ENCODE data around the gene SLC6A9. TPM values are rescaled to one million over a fixed set of nuclear protein-coding genes. Genes with fewer than 3 reads are reported as not detected.
A peak's percentile ranks its signal among the peaks of the same experiment; 100 is the strongest.

SLC6A9 gene
- total RNA-seq, 2 experiments from 2014 or later: 8.2 to 21.8 TPM

DNA sequence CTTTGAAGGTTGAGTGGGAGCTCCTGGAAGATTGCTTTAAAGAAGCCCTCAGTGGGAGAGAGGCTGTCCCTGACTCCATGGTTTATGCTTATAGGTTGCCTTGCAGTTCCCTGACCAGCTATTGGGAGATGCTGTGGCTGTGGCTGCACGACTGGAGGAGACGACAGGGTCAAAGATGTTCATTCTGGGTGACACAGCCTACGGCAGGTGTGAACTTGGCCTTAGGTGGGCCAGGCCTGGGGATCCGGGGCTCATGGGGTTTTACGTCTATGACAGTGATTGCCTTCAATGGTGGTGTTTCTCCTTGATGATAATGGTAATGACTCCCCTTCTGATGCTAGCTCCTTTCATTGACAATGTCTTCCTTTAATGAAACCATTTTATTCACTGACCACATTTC, 60.8 kb downstream of the SLC6A9 start:
- intact Hi-C loops (cut with micrococcal nuclease; ENCODE audit: unreplicated experiment): no loop called here
- no peak for DNase-seq (ENCODE audit: low spot score)
- no TSS peak for BruUV-seq (replicated peaks)
- H3K4me3 ChIP-seq (ENCODE audit: low read depth, low read length, poor library complexity, severe bottlenecking): peak overlapping the region; percentile 89
- H3K36me3 ChIP-seq (ENCODE audit: insufficient read depth, low read length): peaks cover 27% of the 10 kb centered on the region
- TF ChIP-seq, protein P1, sequence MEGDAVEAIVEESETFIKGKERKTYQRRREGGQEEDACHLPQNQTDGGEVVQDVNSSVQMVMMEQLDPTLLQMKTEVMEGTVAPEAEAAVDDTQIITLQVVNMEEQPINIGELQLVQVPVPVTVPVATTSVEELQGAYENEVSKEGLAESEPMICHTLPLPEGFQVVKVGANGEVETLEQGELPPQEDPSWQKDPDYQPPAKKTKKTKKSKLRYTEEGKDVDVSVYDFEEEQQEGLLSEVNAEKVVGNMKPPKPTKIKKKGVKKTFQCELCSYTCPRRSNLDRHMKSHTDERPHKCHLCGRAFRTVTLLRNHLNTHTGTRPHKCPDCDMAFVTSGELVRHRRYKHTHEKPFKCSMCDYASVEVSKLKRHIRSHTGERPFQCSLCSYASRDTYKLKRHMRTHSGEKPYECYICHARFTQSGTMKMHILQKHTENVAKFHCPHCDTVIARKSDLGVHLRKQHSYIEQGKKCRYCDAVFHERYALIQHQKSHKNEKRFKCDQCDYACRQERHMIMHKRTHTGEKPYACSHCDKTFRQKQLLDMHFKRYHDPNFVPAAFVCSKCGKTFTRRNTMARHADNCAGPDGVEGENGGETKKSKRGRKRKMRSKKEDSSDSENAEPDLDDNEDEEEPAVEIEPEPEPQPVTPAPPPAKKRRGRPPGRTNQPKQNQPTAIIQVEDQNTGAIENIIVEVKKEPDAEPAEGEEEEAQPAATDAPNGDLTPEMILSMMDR (conservative IDR thresholded peaks at IDR 0.05; ENCODE audit: low read length): no peak
- no peak for TF ChIP-seq EZH2phosphoT487 (IDR thresholded peaks at IDR 0.05; ENCODE audit: borderline replicate concordance, low read depth, low read length)
- peak overlapping the region; percentile 98 for H3K4me2 ChIP-seq (ENCODE audit: low read length)
- H3K4me1 ChIP-seq (ENCODE audit: insufficient read depth, low read length, poor library complexity, severe bottlenecking): peaks cover 16% of the 10 kb centered on the region
- H3K9me3 ChIP-seq (ENCODE audit: low read length): no peaks in the 10 kb centered on the region
- H3K9me2 ChIP-seq (ENCODE audit: insufficient read depth, low read length): no peaks in the 10 kb centered on the region
- H3K79me2 ChIP-seq (ENCODE audit: insufficient read depth, low read depth, low read length): peaks cover 10% of the 10 kb centered on the region; the same call in 1 of the 2 replicates
- ChIA-PET CTCF (ENCODE audit: unreplicated experiment) (interaction anchor here (0.6 to 1.0 kb wide), 2 partner anchors 77 to 1027 kb away, joined by 3 read pairs; no protein-coding TSS in a partner anchor), POLR2A (interaction anchor here (0.6 to 1.1 kb wide), 6 partner anchors 18 to 1690 kb away, joined by 3 to 4 read pairs (median 3); no protein-coding TSS in a partner anchor)
- H2AFZ ChIP-seq (ENCODE audit: low read length): peak overlapping the region; percentile 67; the same call in 1 of the 2 replicates
- no peak overlapping the region for H3K27ac ChIP-seq (ENCODE audit: low read depth, low read length, poor library complexity, severe bottlenecking)
- no peaks in the 10 kb centered on the region for H4K20me1 ChIP-seq (ENCODE audit: insufficient read depth, low read length)

- Histone ChIP-seq H3K4me3 (ENCODE audit: low read depth, low read length, poor library complexity, severe bottlenecking) (peak within 1 kb of the TSS; percentile 89), H2AFZ (ENCODE audit: low read length) (peak within 1 kb of the TSS; percentile 67), H3K9me3 (ENCODE audit: low read length) (no peaks in the 10 kb centered on the region), H3K4me2 (ENCODE audit: low read length) (peak within 1 kb of the TSS; percentile 98), H3K79me2 (ENCODE audit: insufficient read depth, low read depth, low read length) (peaks cover 10% of the 10 kb centered on the region; the same call in 1 of the 2 replicates), H3K36me3 (ENCODE audit: insufficient read depth, low read length) (peaks cover 27% of the 10 kb centered on the region), H3K9me2 (ENCODE audit: insufficient read depth, low read length) (no peaks in the 10 kb centered on the region), H3K27ac (ENCODE audit: low read depth, low read length, poor library complexity, severe bottlenecking) (no peak within 1 kb of the TSS), H3K4me1 (ENCODE audit: insufficient read depth, low read length, poor library complexity, severe bottlenecking) (peaks cover 16% of the 10 kb centered on the region), H4K20me1 (ENCODE audit: insufficient read depth, low read length) (no peaks in the 10 kb centered on the region)
- CTCF ChIA-PET (ENCODE audit: unreplicated experiment): interaction anchor here (0.6 to 1.0 kb wide), 2 partner anchors 78 to 1026 kb away, joined by 3 read pairs; no protein-coding TSS in a partner anchor
- BruUV-seq (replicated peaks): TSS peak; percentile 72
- POLR2A ChIA-PET: interaction anchor here (0.6 to 1.1 kb wide), 5 partner anchors 18 to 1744 kb away, joined by 3 to 4 read pairs (median 3); no protein-coding TSS in a partner anchor
- TF ChIP-seq EZH2phosphoT487 (IDR thresholded peaks at IDR 0.05; ENCODE audit: borderline replicate concordance, low read depth, low read length): no peak
- TF ChIP-seq, protein P1 (conservative IDR thresholded peaks at IDR 0.05; ENCODE audit: low read length): peak; percentile 34
- intact Hi-C loops (cut with micrococcal nuclease; ENCODE audit: unreplicated experiment): no loop called here
- peak; percentile 97 for DNase-seq (ENCODE audit: low spot score)
These were observed 61.4 kb downstream of the SLC6A9 start, which contains the start of gene DPH2 for GRCh38 chr1:43969746-43970466. TSS of gene DPH2 (plus strand) at chr1:43970010. CDS start at chr1:43970176, 166 bp downstream.
